Testis (tissue), 2 donors: ENCODE results near the gene AGA.

Experiments used
- CTCF ChIP-seq, 3 experiments: fragments of 450-650 bp in 2 of 3; fragments of 200-600 bp in 1 of 3; sonication (generic) in 1 of 3; IDR thresholded peaks; one replicate each; pipeline ENCODE4 v1.5.1; 2016 to 2019; ENCODE audit warnings: antibody characterized with exemption in 3 of 3, mild to moderate bottlenecking in 2 of 3, moderate library complexity in 1 of 3
- POLR2A ChIP-seq: fragments of 450-650 bp; IDR thresholded peaks from one replicate; pipeline ENCODE4 v1.6.1; 2017; ENCODE audit warnings: antibody characterized with exemption, mild to moderate bottlenecking, moderate library complexity

GRCh38 chr4:177489471-177490246 is 47.4 kb upstream of the AGA start:
- TF ChIP-seq CTCF (IDR thresholded peaks at IDR 0.05) (no peak), POLR2A (no peak)
